GM18502 (cell line): ENCODE results near the gene COL5A1.
"Not testable (repeated sequence)": the region's sequence is repeated elsewhere in the genome, so short reads cannot be mapped to it uniquely, and the experiment has no call there.

Source experiments
- ATAC-seq: cut with Tn5 transposase; IDR thresholded peaks from one replicate; pipeline ENCODE4 v1.9.1; 2021; ENCODE audit warnings: mild to moderate bottlenecking; ENCODE audit not compliant: unreplicated experiment, poor library complexity

COL5A1 gene

GRCh38 chr9:134670851-134671281 is 29.3 kb downstream of the COL5A1 start:
- ATAC-seq = no peak

DNA sequence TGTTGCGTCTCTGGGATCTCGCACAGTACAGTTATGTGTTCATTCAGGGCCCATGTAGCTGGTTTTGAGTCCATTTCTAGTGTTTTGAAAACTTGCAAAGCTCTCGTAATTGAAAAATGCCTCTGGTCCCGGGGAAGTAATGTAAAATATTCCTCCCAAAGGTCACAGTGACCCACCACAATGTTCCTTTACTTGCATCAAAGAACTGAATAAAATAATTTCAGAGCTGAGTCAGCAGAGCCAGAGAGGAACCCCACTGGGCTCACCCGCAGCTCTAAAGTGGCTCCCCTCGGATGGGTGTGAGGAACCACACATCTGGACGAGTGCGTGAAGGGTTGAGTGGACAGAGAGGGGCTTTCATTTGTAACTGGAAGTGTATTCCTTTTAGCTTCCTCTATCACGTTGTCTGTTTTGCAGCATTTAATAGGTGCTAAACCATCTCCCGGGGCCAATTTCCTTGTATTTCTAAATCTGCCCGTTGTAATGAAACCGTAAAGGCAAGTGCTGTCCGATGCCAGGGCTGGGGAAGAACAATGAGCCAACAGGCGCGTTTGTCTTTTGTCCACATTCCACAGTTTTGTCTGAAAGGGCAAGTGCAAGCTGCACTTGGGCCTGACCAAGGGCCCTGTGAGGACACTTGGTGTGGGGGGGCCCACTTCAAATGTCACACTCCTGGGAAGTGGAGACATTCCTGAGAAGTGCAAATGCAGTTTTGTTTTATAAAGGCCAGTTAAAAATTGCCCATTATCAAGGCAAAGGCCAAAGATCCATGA is 29.9 kb downstream of the COL5A1 start:
- no peak for ATAC-seq

DNA sequence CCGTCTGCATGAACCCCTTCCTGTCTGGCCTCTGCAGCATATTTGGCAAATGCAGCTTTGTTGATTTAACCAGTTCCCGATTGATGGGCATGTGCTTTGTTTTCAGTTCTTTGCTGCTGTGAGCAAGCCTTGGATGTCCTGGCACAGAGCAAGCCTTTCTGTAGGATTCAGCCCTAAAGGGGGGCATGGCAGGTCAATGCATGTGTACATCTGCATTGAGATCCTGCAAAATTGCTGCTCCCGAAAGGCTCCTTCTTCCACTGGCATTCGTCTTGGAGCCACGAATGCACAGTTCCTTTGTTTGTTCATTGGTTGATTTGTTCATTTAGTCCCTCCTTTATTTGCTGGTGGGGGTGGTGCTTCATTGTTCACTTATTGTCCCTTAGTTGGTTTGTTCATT is 34.8 kb downstream of the COL5A1 start:
- ATAC-seq = no peak

DNA sequence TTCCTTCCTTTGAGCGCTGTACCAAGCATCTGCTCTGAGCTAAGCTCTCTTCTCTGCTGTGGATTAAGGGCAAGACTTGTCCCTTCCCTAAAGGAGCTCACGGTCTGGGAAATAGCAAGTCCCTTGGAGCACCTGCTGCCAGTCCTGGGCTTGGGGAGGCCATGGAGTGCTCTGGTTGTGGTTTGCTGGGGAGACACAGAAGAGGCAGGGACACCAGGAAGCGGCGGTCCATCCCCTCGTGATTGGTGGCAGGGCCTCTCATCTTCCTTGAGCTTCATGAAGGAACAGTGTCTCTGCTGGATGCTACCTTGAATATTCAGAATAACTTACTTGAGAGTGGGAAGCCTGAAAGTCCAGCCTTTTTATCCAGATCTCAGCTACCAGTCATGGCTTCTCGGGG is 35.3 kb downstream of the COL5A1 start:
- no peak for ATAC-seq

- ATAC-seq = no peak
These were observed 36.1 kb downstream of the COL5A1 start for GRCh38 chr9:134677743-134678142.

- ATAC-seq = no peak
These were observed 36.6 kb downstream of the COL5A1 start for GRCh38 chr9:134678206-134678605.

GRCh38 chr9:134678666-134679443 is 37.3 kb downstream of the COL5A1 start:
- no peak for ATAC-seq

DNA sequence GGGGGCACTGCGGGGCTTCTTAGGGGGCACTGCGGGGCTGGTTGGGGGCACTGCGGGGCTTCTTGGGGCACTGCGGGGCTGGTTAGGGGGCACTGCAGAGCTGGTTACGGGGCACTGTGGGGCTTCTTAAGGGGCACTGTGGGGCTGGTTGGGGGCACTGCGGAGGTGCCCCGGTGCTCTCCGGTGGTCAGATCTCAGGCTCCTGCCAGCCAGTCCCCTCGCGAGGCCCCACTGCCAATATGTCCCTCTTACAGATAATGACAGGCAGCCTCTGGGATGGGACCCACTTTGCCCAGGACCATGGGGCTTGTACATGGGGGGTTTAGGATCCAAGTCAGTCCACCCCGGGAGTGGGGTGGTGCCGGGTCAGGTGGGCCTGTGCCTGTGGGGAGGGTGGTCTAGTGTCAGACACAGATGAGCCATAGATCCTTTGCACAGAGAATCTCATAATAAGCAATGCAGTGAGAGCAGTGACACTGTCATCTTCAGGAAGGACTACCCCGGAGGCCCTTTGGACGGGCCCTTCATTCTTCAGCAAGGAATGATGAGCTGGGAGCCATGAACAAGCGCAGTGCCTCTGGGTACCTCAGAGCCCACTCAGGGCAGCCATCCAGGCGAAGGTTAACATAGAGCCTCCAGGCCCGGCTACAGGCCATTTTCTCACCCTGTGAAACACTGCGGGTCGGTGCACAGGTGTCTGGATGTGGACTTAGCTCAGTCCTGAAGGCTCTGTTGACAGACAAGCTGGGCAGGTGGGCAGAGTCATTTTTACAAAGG is 38.2 kb downstream of the COL5A1 start:
- no peak for ATAC-seq

GRCh38 chr9:134680393-134681060 is 38.9 kb downstream of the COL5A1 start:
- no peak for ATAC-seq

DNA sequence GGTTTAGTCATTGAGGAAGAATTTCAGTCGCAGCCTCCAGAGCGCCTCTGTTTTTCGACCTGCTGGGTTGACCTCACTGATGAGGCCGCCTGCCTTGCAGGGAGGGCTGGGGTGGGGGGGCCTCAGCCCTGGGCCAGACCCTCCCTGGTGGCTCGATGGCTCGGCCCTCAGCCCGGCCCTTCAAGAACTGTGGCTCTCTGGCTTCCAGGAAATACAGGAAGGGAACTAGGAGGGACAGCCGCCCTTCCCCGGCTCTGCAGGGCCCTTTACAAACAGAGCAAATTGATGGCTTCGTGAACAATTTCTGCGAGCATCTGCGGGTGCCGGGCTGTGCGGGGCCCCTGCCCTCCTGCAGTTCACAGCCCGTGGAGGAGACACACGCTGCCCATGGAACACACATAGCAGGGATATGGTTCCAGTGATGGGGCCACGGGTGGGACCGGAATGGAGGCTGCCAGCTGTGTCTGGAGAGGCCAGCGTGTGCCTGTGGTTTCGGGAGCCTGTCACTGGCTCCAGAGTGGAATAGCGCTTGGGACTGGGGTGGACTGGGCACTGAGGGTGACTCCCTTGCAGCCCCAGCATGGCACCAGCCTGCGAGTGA is 39.6 kb downstream of the COL5A1 start:
- no peak for ATAC-seq

DNA sequence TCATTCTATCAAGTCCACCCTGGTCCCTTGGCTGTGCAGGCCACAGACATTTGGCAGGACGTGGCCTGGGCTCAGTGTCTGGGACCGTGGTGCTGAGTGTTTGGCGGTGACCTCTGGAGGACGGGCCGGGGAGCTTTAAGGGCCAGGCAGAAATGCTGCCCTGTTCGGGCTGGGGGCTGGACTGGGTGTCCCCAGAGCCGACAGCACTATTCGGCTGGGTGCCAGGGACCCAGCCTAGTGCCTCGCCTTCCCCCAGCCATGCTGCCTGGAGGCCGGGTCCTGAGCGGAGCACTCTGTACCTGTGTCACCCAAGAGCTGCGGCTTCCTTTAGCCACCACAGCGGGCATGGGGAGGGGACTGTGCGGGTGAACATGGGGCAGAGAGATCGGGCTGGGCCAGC is 40.4 kb downstream of the COL5A1 start:
- ATAC-seq = no peak

DNA sequence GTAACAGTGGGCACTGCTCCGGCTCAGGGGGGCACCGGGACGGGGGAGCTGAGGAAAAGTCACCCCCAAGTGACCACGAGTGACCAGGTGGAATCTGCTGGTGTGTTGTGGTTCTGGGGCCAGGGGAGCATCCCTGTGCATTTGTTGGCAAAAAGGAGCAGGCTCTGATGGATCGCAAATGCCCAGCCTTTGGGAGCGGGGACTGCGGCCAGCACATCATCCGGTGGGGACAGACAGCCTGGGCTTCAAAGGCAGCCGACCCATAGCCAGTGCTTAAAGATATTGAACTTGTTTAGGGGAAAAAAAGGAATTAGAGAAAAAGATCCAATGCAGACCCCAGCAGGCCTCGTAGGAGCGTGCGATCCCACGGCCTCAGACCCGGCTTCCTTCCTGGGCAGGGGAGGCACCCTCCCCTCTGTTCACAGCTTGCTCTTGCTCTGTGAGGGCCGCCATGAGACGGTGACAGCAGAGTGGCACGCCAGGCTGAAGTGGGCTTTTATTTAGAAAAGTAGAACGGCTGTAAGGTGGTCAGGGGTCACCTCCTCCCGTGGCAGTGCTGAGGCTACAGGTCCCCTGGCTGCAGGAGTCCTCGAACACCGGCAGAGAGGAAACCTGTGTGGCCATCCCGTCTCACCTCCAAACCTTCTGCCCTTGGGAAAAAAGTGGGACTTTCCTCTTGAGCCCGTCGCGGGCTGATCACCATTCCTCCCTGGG is 41.2 kb downstream of the COL5A1 start:
- ATAC-seq = no peak

GRCh38 chr9:134683714-134684374 is 42.2 kb downstream of the COL5A1 start:
- ATAC-seq = no peak

- no peak for ATAC-seq
These were observed 42.7 kb downstream of the COL5A1 start for GRCh38 chr9:134684375-134684723.

- ATAC-seq = not testable (repeated sequence)
These were observed 43.3 kb downstream of the COL5A1 start for GRCh38 chr9:134684941-134685340.

GRCh38 chr9:134685784-134686183 is 44.2 kb downstream of the COL5A1 start:
- ATAC-seq = no peak

GRCh38 chr9:134686896-134687295 is 45.3 kb downstream of the COL5A1 start:
- ATAC-seq = no peak

- ATAC-seq = no peak
These were observed 46.0 kb downstream of the COL5A1 start for GRCh38 chr9:134687556-134687955.

GRCh38 chr9:134688231-134688630 is 46.6 kb downstream of the COL5A1 start:
- ATAC-seq = no peak
